HL-60 (cell line): ENCODE data around the gene FECH.

Experiments
- GABPA ChIP-seq: IDR thresholded peaks from 2 replicates; pipeline ENCODE4 v1.6.1; 2012; ENCODE audit warnings: low read depth
- REST ChIP-seq: IDR thresholded peaks from 2 replicates; pipeline ENCODE4 v1.6.1; 2012; ENCODE audit warnings: low read depth; ENCODE audit not compliant: insufficient replicate concordance
- TF ChIP-seq, protein P1 (sequence below): IDR thresholded peaks from one replicate; pipeline ENCODE4 v1.5.1; 2011; ENCODE audit warnings: low read length, control low read depth, inconsistent platforms; ENCODE audit not compliant: insufficient read depth

DNA sequence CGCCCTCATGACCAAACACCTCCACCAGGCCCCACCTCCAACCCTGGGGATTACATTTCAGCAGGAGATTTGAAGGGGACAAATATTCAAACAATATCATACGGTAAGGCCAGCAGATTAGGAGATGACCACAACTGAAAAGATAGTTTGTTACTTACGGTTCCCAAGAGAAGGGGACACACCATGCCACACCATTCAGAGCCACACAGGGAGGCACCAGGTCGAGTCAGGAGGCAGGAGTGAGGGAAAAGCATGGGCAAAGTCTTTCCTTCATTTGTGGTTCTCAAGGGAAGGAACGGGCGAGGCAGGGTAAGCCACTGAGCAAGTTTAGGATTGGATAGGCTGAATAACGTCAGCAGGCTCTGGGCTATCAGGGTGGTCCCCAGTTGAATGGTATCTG, 57.4 kb downstream of the FECH start:
- TF ChIP-seq, protein P1, sequence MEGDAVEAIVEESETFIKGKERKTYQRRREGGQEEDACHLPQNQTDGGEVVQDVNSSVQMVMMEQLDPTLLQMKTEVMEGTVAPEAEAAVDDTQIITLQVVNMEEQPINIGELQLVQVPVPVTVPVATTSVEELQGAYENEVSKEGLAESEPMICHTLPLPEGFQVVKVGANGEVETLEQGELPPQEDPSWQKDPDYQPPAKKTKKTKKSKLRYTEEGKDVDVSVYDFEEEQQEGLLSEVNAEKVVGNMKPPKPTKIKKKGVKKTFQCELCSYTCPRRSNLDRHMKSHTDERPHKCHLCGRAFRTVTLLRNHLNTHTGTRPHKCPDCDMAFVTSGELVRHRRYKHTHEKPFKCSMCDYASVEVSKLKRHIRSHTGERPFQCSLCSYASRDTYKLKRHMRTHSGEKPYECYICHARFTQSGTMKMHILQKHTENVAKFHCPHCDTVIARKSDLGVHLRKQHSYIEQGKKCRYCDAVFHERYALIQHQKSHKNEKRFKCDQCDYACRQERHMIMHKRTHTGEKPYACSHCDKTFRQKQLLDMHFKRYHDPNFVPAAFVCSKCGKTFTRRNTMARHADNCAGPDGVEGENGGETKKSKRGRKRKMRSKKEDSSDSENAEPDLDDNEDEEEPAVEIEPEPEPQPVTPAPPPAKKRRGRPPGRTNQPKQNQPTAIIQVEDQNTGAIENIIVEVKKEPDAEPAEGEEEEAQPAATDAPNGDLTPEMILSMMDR = no peak
- TF ChIP-seq GABPA = no peak
- no peak for TF ChIP-seq REST
